GM18519 (cell line): ENCODE measurements around the gene NR2F1.

Experiments used
- ATAC-seq: cut with Tn5 transposase; IDR thresholded peaks from one replicate; pipeline ENCODE4 v1.9.1; 2021; ENCODE audit warnings: mild to moderate bottlenecking, moderate library complexity; ENCODE audit not compliant: unreplicated experiment, low FRiP score

Gene NR2F1

GRCh38 chr5:93577854-93578812, 4.9 kb upstream of the NR2F1 start:
- ATAC-seq = no peak

- ATAC-seq = no peak
These were observed 4.0 kb upstream of the NR2F1 start for GRCh38 chr5:93578813-93579691.

- no peak for ATAC-seq
These were observed 3.3 kb upstream of the NR2F1 start for GRCh38 chr5:93579692-93580062.

- no peak for ATAC-seq
These were observed 2.7 kb upstream of the NR2F1 start for GRCh38 chr5:93580063-93580926.

- ATAC-seq = peak; percentile 17
These were observed 2.0 kb upstream of the NR2F1 start, which contains the start of gene NR2F1-AS1 for GRCh38 chr5:93580927-93581445. Gene NR2F1-AS1, minus strand, starts transcription at chr5:93581219.

GRCh38 chr5:93582167-93582462, 907 bp upstream of the NR2F1 start:
- no peak for ATAC-seq

GRCh38 chr5:93583439-93583767, 381 bp downstream of the NR2F1 start:
- no peak for ATAC-seq

GRCh38 chr5:93583768-93584595, 960 bp downstream of the NR2F1 start:
- ATAC-seq = peak; percentile 51

GRCh38 chr5:93584596-93585040, 1.6 kb downstream of the NR2F1 start:
- no peak for ATAC-seq

GRCh38 chr5:93585041-93585766, 2.2 kb downstream of the NR2F1 start:
- ATAC-seq = no peak

GRCh38 chr5:93585767-93586385, 2.9 kb downstream of the NR2F1 start:
- ATAC-seq = no peak

- ATAC-seq = no peak
These were observed 3.9 kb downstream of the NR2F1 start for GRCh38 chr5:93586736-93587596.

- no peak for ATAC-seq
These were observed 4.8 kb downstream of the NR2F1 start for GRCh38 chr5:93587597-93588351.

GRCh38 chr5:93588352-93589151, 5.5 kb downstream of the NR2F1 start:
- no peak for ATAC-seq

GRCh38 chr5:93589152-93589828, 6.3 kb downstream of the NR2F1 start:
- no peak for ATAC-seq
